HG03175 (cell line): ENCODE results near the gene CST6.

Experiments used
- ATAC-seq: cut with Tn5 transposase; IDR thresholded peaks from one replicate; pipeline ENCODE4 v1.9.1; 2021; ENCODE audit warnings: mild to moderate bottlenecking, moderate library complexity; ENCODE audit not compliant: unreplicated experiment

The CST6 gene

GRCh38 chr11:66045177-66045639 is 33.4 kb downstream of the CST6 start:
- no peak for ATAC-seq

GRCh38 chr11:66046901-66047300 is 35.1 kb downstream of the CST6 start:
- no peak for ATAC-seq

GRCh38 chr11:66047541-66048365 is 35.9 kb downstream of the CST6 start:
- ATAC-seq, result no peak

- ATAC-seq, result no peak
Observed at GRCh38 chr11:66048547-66049323, 36.9 kb downstream of the CST6 start, which contains the start of gene GAL3ST3. Gene GAL3ST3 (minus strand): TSS chr11:66049161. CDS start chr11:66045415, 3,746 bp downstream.

- ATAC-seq, result no peak
Observed at GRCh38 chr11:66050581-66051231, 38.9 kb downstream of the CST6 start.

GRCh38 chr11:66051371-66051765 is 39.6 kb downstream of the CST6 start:
- no peak for ATAC-seq

- peak; percentile 97 for ATAC-seq
Observed at GRCh38 chr11:66051766-66052663, 40.2 kb downstream of the CST6 start, which contains the start of gene SF3B2. Gene SF3B2 (plus strand): TSS chr11:66052364. CDS start chr11:66052385, 21 bp downstream.

GRCh38 chr11:66052664-66052982 is 40.8 kb downstream of the CST6 start:
- ATAC-seq, result no peak

GRCh38 chr11:66055021-66055420 is 43.2 kb downstream of the CST6 start:
- no peak for ATAC-seq

GRCh38 chr11:66056501-66056900 is 44.7 kb downstream of the CST6 start:
- no peak for ATAC-seq

GRCh38 chr11:66059966-66060680 is 48.3 kb downstream of the CST6 start:
- no peak for ATAC-seq

- ATAC-seq, result no peak
Observed at GRCh38 chr11:66061268-66061667, 49.5 kb downstream of the CST6 start.

GRCh38 chr11:66062408-66062807 is 50.6 kb downstream of the CST6 start:
- ATAC-seq, result no peak
